ENCODE measurements around the gene C9orf72.

The C9orf72 gene

GRCh38 chr9:27564670-27565069 lies 8.6 kb downstream of the C9orf72 start:
- H3K27ac ChIP-seq, result no peak overlapping the region
- TF ChIP-seq, protein P1, sequence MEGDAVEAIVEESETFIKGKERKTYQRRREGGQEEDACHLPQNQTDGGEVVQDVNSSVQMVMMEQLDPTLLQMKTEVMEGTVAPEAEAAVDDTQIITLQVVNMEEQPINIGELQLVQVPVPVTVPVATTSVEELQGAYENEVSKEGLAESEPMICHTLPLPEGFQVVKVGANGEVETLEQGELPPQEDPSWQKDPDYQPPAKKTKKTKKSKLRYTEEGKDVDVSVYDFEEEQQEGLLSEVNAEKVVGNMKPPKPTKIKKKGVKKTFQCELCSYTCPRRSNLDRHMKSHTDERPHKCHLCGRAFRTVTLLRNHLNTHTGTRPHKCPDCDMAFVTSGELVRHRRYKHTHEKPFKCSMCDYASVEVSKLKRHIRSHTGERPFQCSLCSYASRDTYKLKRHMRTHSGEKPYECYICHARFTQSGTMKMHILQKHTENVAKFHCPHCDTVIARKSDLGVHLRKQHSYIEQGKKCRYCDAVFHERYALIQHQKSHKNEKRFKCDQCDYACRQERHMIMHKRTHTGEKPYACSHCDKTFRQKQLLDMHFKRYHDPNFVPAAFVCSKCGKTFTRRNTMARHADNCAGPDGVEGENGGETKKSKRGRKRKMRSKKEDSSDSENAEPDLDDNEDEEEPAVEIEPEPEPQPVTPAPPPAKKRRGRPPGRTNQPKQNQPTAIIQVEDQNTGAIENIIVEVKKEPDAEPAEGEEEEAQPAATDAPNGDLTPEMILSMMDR (IDR thresholded peaks at IDR 0.05; ENCODE audit: low read depth, low read length), result no peak
- no peak overlapping the region for H3K4me3 ChIP-seq (ENCODE audit: low read depth, low read length)
- H3K9me3 ChIP-seq (ENCODE audit: severe bottlenecking), result no peaks in the 10 kb centered on the region
- H3K27me3 ChIP-seq (ENCODE audit: insufficient read depth, low read depth, severe bottlenecking), result no peaks in the 10 kb centered on the region
- peaks cover 8% of the 10 kb centered on the region for H3K36me3 ChIP-seq
- no peak for DNase-seq

DNA sequence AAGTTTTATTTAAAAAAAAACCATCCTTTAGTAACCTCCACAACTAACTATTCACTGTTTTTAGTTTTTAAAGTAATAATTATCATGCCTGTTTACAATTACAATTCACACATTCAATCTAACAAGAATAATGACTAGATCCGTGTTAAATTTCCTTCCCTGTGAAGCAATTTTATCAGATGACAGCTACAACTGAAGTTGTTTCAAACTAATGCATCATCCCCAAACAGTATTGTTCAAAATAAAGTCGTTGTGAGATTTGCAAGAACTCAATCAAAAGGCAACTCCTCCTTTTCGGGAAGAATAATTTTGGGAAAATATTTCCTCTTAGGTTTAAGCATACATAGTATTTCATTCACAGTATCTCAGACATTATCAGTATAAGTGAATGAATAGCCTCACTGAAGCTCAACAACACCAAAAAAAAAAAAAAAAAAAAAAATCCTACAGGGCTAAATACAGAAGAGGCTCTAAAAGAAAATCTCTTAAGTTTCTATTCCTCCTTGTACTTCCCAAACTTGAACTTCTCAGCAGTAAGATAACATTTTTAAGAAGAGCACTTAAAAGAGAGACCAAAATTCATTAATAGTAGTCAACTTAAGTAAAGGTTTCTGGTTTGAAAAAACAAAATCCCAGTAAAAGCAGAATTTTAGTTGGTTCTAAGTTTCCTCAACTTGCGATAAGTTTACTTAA lies 9.4 kb downstream of the C9orf72 start:
- Histone ChIP-seq H3K9me3 (ENCODE audit: severe bottlenecking) (no peaks in the 10 kb centered on the region), H3K4me3 (ENCODE audit: low read depth, low read length) (no peak overlapping the region), H3K36me3 (peaks cover 8% of the 10 kb centered on the region), H3K27me3 (ENCODE audit: insufficient read depth, low read depth, severe bottlenecking) (no peaks in the 10 kb centered on the region), H3K27ac (no peak overlapping the region)
- TF ChIP-seq, protein P1 (IDR thresholded peaks at IDR 0.05; ENCODE audit: low read depth, low read length), result no peak
- DNase-seq, result no peak

DNA sequence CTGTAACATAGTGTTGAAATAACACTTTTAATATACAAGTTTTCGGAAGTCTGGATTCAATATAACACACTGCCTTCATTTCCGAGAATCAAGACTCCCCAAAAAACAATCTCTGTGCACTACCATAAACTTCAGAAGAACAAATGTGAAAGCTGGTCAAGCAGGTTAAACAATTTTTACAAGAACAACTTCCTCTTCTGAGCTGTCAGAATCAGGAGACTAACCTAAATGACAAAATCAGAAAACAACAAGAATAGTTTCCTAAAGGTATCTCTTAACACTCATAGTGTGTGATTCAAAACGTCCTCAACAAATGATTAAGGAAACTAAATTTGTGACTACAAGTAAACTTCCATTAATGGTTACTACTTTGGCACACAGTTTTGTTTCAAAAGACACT lies 11.6 kb downstream of the C9orf72 start:
- no peak overlapping the region for H3K4me3 ChIP-seq (ENCODE audit: low read depth, low read length)
- no peaks in the 10 kb centered on the region for H3K27me3 ChIP-seq (ENCODE audit: insufficient read depth, low read depth, severe bottlenecking)
- TF ChIP-seq, protein P1 (IDR thresholded peaks at IDR 0.05; ENCODE audit: low read depth, low read length), result no peak
- H3K27ac ChIP-seq, result no peak overlapping the region
- H3K9me3 ChIP-seq (ENCODE audit: severe bottlenecking), result no peaks in the 10 kb centered on the region
- peaks cover 12% of the 10 kb centered on the region for H3K36me3 ChIP-seq
- no peak for DNase-seq

DNA sequence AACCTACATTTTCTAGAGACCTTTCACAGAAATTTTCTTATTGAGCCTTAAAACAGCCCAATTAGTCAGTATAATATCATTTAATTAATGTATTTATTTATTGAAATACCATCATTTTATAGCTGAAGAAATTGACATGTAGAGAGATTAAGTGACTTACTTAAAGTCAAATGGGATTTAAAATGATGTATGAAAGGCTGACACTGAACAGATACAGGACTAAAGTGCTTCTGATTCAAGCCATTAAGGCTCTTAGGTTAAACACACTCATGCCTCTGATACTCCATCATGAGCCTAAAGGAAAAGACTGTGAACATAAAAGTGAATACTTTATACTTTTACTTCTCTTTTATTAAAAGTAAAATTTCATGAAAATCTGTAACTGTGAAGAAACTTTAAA lies 12.8 kb downstream of the C9orf72 start:
- Histone ChIP-seq H3K27me3 (ENCODE audit: insufficient read depth, low read depth, severe bottlenecking) (no peaks in the 10 kb centered on the region), H3K27ac (no peak overlapping the region), H3K4me3 (ENCODE audit: low read depth, low read length) (no peak overlapping the region), H3K36me3 (peaks cover 19% of the 10 kb centered on the region), H3K9me3 (ENCODE audit: severe bottlenecking) (no peaks in the 10 kb centered on the region)
- no peak for DNase-seq
- TF ChIP-seq, protein P1 (IDR thresholded peaks at IDR 0.05; ENCODE audit: low read depth, low read length), result no peak

DNA sequence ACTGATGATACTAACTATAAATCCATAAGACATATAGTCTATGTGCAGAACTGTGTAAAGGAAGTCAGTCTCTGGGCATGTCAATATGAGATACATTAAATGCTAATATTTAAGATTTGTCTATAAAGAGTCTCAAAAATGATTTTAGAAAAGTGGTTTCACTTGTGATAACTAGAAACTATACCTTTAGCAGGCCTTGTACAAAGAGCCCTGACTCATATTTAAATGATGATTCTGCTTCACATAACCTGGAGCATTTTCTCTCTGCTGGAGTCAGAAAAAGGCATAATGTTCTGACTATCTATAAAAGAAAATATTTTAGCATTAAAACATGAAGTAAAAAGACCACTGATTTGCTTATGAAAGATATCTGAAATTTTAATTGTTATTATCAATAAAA lies 15.0 kb downstream of the C9orf72 start:
- no peaks in the 10 kb centered on the region for H3K9me3 ChIP-seq (ENCODE audit: severe bottlenecking)
- DNase-seq, result no peak
- TF ChIP-seq, protein P1 (IDR thresholded peaks at IDR 0.05; ENCODE audit: low read depth, low read length), result no peak
- no peaks in the 10 kb centered on the region for H3K27me3 ChIP-seq (ENCODE audit: insufficient read depth, low read depth, severe bottlenecking)
- no peak overlapping the region for H3K27ac ChIP-seq
- H3K4me3 ChIP-seq (ENCODE audit: low read depth, low read length), result no peak overlapping the region
- H3K36me3 ChIP-seq, result peaks cover 28% of the 10 kb centered on the region

GRCh38 chr9:27556470-27556869 lies 16.8 kb downstream of the C9orf72 start:
- H3K36me3 ChIP-seq, result peaks cover 32% of the 10 kb centered on the region
- no peak overlapping the region for H3K27ac ChIP-seq
- no peak overlapping the region for H3K4me3 ChIP-seq (ENCODE audit: low read depth, low read length)
- H3K9me3 ChIP-seq (ENCODE audit: severe bottlenecking), result no peaks in the 10 kb centered on the region
- TF ChIP-seq, protein P1 (IDR thresholded peaks at IDR 0.05; ENCODE audit: low read depth, low read length), result no peak
- H3K27me3 ChIP-seq (ENCODE audit: insufficient read depth, low read depth, severe bottlenecking), result no peaks in the 10 kb centered on the region
- no peak for DNase-seq
